HG03064 (cell line): ENCODE data around the gene SAP130.

ENCODE experiments used
- ATAC-seq: cut with Tn5 transposase; IDR thresholded peaks from one replicate; pipeline ENCODE4 v1.9.1; 2021; ENCODE audit warnings: low read depth; ENCODE audit not compliant: unreplicated experiment

SAP130 gene

GRCh38 chr2:127901339-127902056 lies 126.4 kb downstream of the SAP130 start:
- ATAC-seq = no peak

- no peak for ATAC-seq
These were observed 130.2 kb downstream of the SAP130 start for GRCh38 chr2:127897531-127898211.

GRCh38 chr2:127893494-127893893 lies 134.4 kb downstream of the SAP130 start:
- no peak for ATAC-seq

- no peak for ATAC-seq
These were observed 134.8 kb downstream of the SAP130 start for GRCh38 chr2:127893033-127893432.

- ATAC-seq = no peak
These were observed 136.0 kb downstream of the SAP130 start for GRCh38 chr2:127891811-127892210.
